SH-SY5Y (cell line): ENCODE data around the gene CABP7.

ENCODE experiments used
- GATA2 ChIP-seq: IDR thresholded peaks from 2 replicates; pipeline ENCODE4 v1.6.1; 2011; ENCODE audit warnings: mild to moderate bottlenecking, low read depth, low read length
- GATA3 ChIP-seq: IDR thresholded peaks from 2 replicates; pipeline ENCODE4 v1.6.1; 2011; ENCODE audit warnings: low read depth, mild to moderate bottlenecking, low read length, moderate library complexity

CABP7 gene

GRCh38 chr22:29765905-29766631, 46.3 kb downstream of the CABP7 start:
- no peak for TF ChIP-seq GATA2

- TF ChIP-seq GATA2 (no peak), GATA3 (no peak)
These were observed 46.9 kb downstream of the CABP7 start, which contains the start of gene ZMAT5 for GRCh38 chr22:29766632-29767170. TSS of gene ZMAT5 (minus strand) at chr22:29767007. CDS start at chr22:29748544, 18,463 bp downstream.

GRCh38 chr22:29767171-29768051, 47.6 kb downstream of the CABP7 start, which contains the start of gene UQCR10:
TSS of gene UQCR10 (plus strand) at chr22:29767369. CDS start at chr22:29767399, 30 bp downstream.
- TF ChIP-seq GATA2 (no peak), GATA3 (no peak)

- no peak for TF ChIP-seq GATA2
These were observed 48.4 kb downstream of the CABP7 start for GRCh38 chr22:29768052-29768693.

GRCh38 chr22:29769723-29770321, 50.0 kb downstream of the CABP7 start:
- TF ChIP-seq GATA2 (no peak), GATA3 (no peak)

- TF ChIP-seq GATA3: no peak
- no peak for TF ChIP-seq GATA2
These were observed 52.4 kb downstream of the CABP7 start for GRCh38 chr22:29772170-29772641.

GRCh38 chr22:29773233-29773632, 53.4 kb downstream of the CABP7 start:
- no peak for TF ChIP-seq GATA2
- no peak for TF ChIP-seq GATA3

- TF ChIP-seq GATA3 (no peak), GATA2 (no peak)
These were observed 60.4 kb downstream of the CABP7 start for GRCh38 chr22:29780220-29780619.

- TF ChIP-seq GATA2 (no peak), GATA3 (no peak)
These were observed 61.2 kb downstream of the CABP7 start for GRCh38 chr22:29780748-29781676.
